Keratinocyte (primary cell): Measurements from ENCODE around the gene RPL41. TPM values are rescaled to one million over a fixed set of nuclear protein-coding genes. Genes with fewer than 3 reads are reported as not detected.

Experiments
- DNase-seq: peaks from one replicate; pipeline ENCODE4 v3.0.0-alpha.2; 2011; ENCODE audit warnings: low read depth, missing footprints, low spot score
- FAIRE-seq: peaks from 2 replicates; lab custom pipeline; 2011; peaks lifted over from hg19 to GRCh38; lab: Jason Lieb, UNC
- H2AFZ ChIP-seq: 2 replicates; pipeline ENCODE4 v1.6.0; 2012; ENCODE audit warnings: low read length, control low read depth, inconsistent platforms; ENCODE audit not compliant: control insufficient read depth
- H3K27ac ChIP-seq: 2 replicates; pipeline ENCODE4 v1.5.1; 2011; ENCODE audit warnings: low read length; ENCODE audit not compliant: control insufficient read depth, insufficient read depth
- H3K27me3 ChIP-seq: 3 replicates; pipeline ENCODE4 v1.6.0; 2011; ENCODE audit warnings: low read length; ENCODE audit not compliant: control insufficient read depth, insufficient read depth; ENCODE audit errors: extremely low read depth
- H3K36me3 ChIP-seq, 2 experiments: 2 replicates in 1 of 2; 3 replicates in 1 of 2; pipeline ENCODE4 v1.5.1; 2011; ENCODE audit warnings: low read length in 2 of 2, mild to moderate bottlenecking in 1 of 2; ENCODE audit not compliant: control insufficient read depth in 2 of 2, insufficient read depth in 2 of 2; ENCODE audit errors: extremely low read depth in 1 of 2
- H3K4me1 ChIP-seq: 3 replicates; pipeline ENCODE4 v1.5.1; 2011; ENCODE audit warnings: low read length; ENCODE audit not compliant: control insufficient read depth, insufficient read depth; ENCODE audit errors: extremely low read depth
- H3K4me2 ChIP-seq: 3 replicates; pipeline ENCODE4 v1.6.0; 2011; ENCODE audit warnings: low read depth, low read length; ENCODE audit not compliant: control insufficient read depth, insufficient read depth; ENCODE audit errors: extremely low read depth
- H3K4me3 ChIP-seq, 3 experiments: fragments of 200-600 bp in 1 of 3; sonication (generic) in 1 of 3; 2 replicates in 2 of 3; 3 replicates in 1 of 3; pipeline ENCODE4 v1.5.1; 2011 to 2016; ENCODE audit warnings: low read length in 3 of 3, mild to moderate bottlenecking in 3 of 3, control low read depth in 2 of 3, inconsistent platforms in 1 of 3, low read depth in 1 of 3, mixed read lengths in 1 of 3, mixed run types in 1 of 3, moderate library complexity in 1 of 3; ENCODE audit not compliant: control insufficient read depth in 2 of 3, insufficient read depth in 2 of 3; ENCODE audit errors: extremely low read depth in 1 of 3
- H3K79me2 ChIP-seq: 2 replicates; pipeline ENCODE4 v1.6.0; 2012; ENCODE audit warnings: low read length; ENCODE audit not compliant: control insufficient read depth, insufficient read depth
- H3K9ac ChIP-seq: 3 replicates; pipeline ENCODE4 v1.6.0; 2011; ENCODE audit warnings: low read length; ENCODE audit not compliant: control insufficient read depth, insufficient read depth; ENCODE audit errors: extremely low read depth
- H3K9me1 ChIP-seq: 3 replicates; pipeline ENCODE4 v1.6.0; 2011; ENCODE audit warnings: low read length; ENCODE audit not compliant: control insufficient read depth, insufficient read depth; ENCODE audit errors: extremely low read depth
- H3K9me3 ChIP-seq: 2 replicates; pipeline ENCODE4 v1.5.1; 2012; ENCODE audit warnings: low read depth, low read length; ENCODE audit not compliant: control insufficient read depth
- H4K20me1 ChIP-seq: 3 replicates; pipeline ENCODE4 v1.6.0; 2011; ENCODE audit warnings: low read length; ENCODE audit not compliant: control insufficient read depth, insufficient read depth; ENCODE audit errors: extremely low read depth
- CTCF ChIP-seq, 3 experiments: IDR thresholded peaks in 1 of 3; conservative IDR thresholded peaks in 1 of 3; optimal IDR thresholded peaks in 1 of 3; 2 replicates in 2 of 3; 3 replicates in 1 of 3; pipeline versions ENCODE3 to v1.5.1; 2011; ENCODE audit warnings: low read length in 3 of 3, mild to moderate bottlenecking in 3 of 3, moderate library complexity in 2 of 3, control low read depth in 1 of 3, inconsistent platforms in 1 of 3; ENCODE audit not compliant: insufficient read depth in 2 of 3; ENCODE audit errors: extremely low read depth in 1 of 3
- EZH2 ChIP-seq: IDR thresholded peaks from one replicate; pipeline ENCODE4 v1.6.1; 2012; ENCODE audit warnings: inconsistent platforms, mild to moderate bottlenecking, low read length, moderate library complexity
- dilution Hi-C: fragments of 300-500 bp; cut with MboI; formaldehyde crosslinking; loops from one replicate; pipeline ENCODE4 v1.7.0; 2020; ENCODE audit warnings: low sequenced_read_pairs; ENCODE audit not compliant: extremely low pct_ligation_motif_present
- polyA plus RNA-seq, 5 experiments: library from polyadenylated mRNA; depleted of rRNA in 3 of 5; stranded (reverse) in 3 of 5; stranded (forward) in 1 of 5; unstranded in 1 of 5; fragments of >200 nt; gene quantifications; 1 replicate in 1 of 5; 2 replicates in 3 of 5; 3 replicates in 1 of 5; pipeline versions ENCODE4 v1.2.1 to v1.2.3, GENCODE V29; 2011 to 2012; ENCODE audit warnings: missing spikeins in 2 of 5, low read depth in 1 of 5, low replicate concordance in 1 of 5

The RPL41 gene
- polyA plus RNA-seq, 1 donor (not counting 4 experiments of a cell fraction or from before 2014, with no cell fraction given): 10,481 TPM

GRCh38 chr12:56086608-56087007, 29.8 kb upstream of the RPL41 start:
- no peaks in the 10 kb centered on the region for H3K9me1 ChIP-seq
- H2AFZ ChIP-seq: no peak overlapping the region
- H3K27me3 ChIP-seq: no peaks in the 10 kb centered on the region
- no peak overlapping the region for H3K4me3 ChIP-seq
- no peak overlapping the region for H3K9ac ChIP-seq
- peaks cover 6% of the 10 kb centered on the region for H3K4me1 ChIP-seq
- H3K9me3 ChIP-seq: no peaks in the 10 kb centered on the region
- H3K79me2 ChIP-seq: no peaks in the 10 kb centered on the region
- dilution Hi-C loops: no loop called here
- H3K27ac ChIP-seq: no peak overlapping the region
- H4K20me1 ChIP-seq: no peaks in the 10 kb centered on the region
- FAIRE-seq (no peak), DNase-seq (no peak)
- H3K4me2 ChIP-seq: no peak overlapping the region
- TF ChIP-seq CTCF (optimal IDR thresholded peaks at IDR 0.05 in 1 of 3, IDR thresholded peaks at IDR 0.05 in 1 of 3, conservative IDR thresholded peaks at IDR 0.05 in 1 of 3; ENCODE audit: extremely low read depth in 1 of 3, insufficient read depth in 2 of 3, low read length in 3 of 3): no peak
- TF ChIP-seq EZH2: no peak
- H3K36me3 ChIP-seq: peaks cover 4 to 15% of the 10 kb centered on the region in 2 experiments

- DNase-seq (no peak), FAIRE-seq (no peak)
- peaks cover 4 to 15% of the 10 kb centered on the region in 2 experiments for H3K36me3 ChIP-seq
- H4K20me1 ChIP-seq: no peaks in the 10 kb centered on the region
- dilution Hi-C loops: no loop called here
- no peak overlapping the region for H3K27ac ChIP-seq
- no peak overlapping the region for H2AFZ ChIP-seq
- peaks cover 6% of the 10 kb centered on the region for H3K4me1 ChIP-seq
- no peak overlapping the region for H3K9ac ChIP-seq
- H3K27me3 ChIP-seq: no peaks in the 10 kb centered on the region
- TF ChIP-seq CTCF (optimal IDR thresholded peaks at IDR 0.05 in 1 of 3, IDR thresholded peaks at IDR 0.05 in 1 of 3, conservative IDR thresholded peaks at IDR 0.05 in 1 of 3; ENCODE audit: extremely low read depth in 1 of 3, insufficient read depth in 2 of 3, low read length in 3 of 3): no peak
- TF ChIP-seq EZH2: no peak
- H3K4me2 ChIP-seq: no peak overlapping the region
- no peak overlapping the region for H3K4me3 ChIP-seq
- H3K79me2 ChIP-seq: no peaks in the 10 kb centered on the region
- H3K9me1 ChIP-seq: no peaks in the 10 kb centered on the region
- no peaks in the 10 kb centered on the region for H3K9me3 ChIP-seq
These were observed 29.2 kb upstream of the RPL41 start for GRCh38 chr12:56087220-56087619.
